Activated CD4-positive, alpha-beta memory T cell treated with anti-CD3 and anti-CD28 coated beads for 36 hours (primary cell): ENCODE results near the gene SLITRK5. TPM values are rescaled to one million over a fixed set of nuclear protein-coding genes. Genes with fewer than 3 reads are reported as not detected.

Experiments
- CTCF ChIA-PET: fragments of 350-600 bp; sonication (Branson Sonifier 250); formaldehyde crosslinking; loops from one replicate; lab custom pipeline; 2021; ENCODE audit warnings: antibody characterized with exemption, inconsistent platforms; lab: Charles Lee
- POLR2A ChIA-PET: fragments of 350-600 bp; sonication (Branson Sonifier 250); formaldehyde crosslinking; loops from one replicate; lab custom pipeline; 2021; ENCODE audit warnings: antibody characterized with exemption; lab: Charles Lee
- DNase-seq: peaks from one replicate; pipeline ENCODE4 v3.0.0-alpha.2; 2020
- H3K27ac Mint-ChIP-seq: one replicate; pipeline ENCODE4 v1.8.0; 2021; ENCODE audit warnings: mixed read lengths
- H3K27me3 Mint-ChIP-seq: one replicate; pipeline ENCODE4 v1.8.0; 2021; ENCODE audit warnings: mixed read lengths
- H3K36me3 Mint-ChIP-seq: one replicate; pipeline ENCODE4 v1.8.0; 2021; ENCODE audit warnings: mixed read lengths
- H3K4me1 Mint-ChIP-seq: one replicate; pipeline ENCODE4 v1.8.0; 2021; ENCODE audit warnings: low read depth, mixed read lengths
- H3K4me3 Mint-ChIP-seq: one replicate; pipeline ENCODE4 v1.8.0; 2021; ENCODE audit warnings: mild to moderate bottlenecking, mixed read lengths
- H3K9me3 Mint-ChIP-seq: one replicate; pipeline ENCODE4 v1.8.0; 2021; ENCODE audit warnings: mixed read lengths
- intact Hi-C: fragments of 100-400 bp; cut with micrococcal nuclease; formaldehyde crosslinking; loops from one replicate; pipeline ENCODE4 v1.15.1; 2023
- total RNA-seq, 2 experiments: library from RNA; stranded (reverse); gene quantifications; one replicate each; pipeline ENCODE4 v1.2.3, GENCODE V29; 2021

Gene SLITRK5
- total RNA-seq, 2 experiments from 2014 or later: under 0.01 TPM

DNA sequence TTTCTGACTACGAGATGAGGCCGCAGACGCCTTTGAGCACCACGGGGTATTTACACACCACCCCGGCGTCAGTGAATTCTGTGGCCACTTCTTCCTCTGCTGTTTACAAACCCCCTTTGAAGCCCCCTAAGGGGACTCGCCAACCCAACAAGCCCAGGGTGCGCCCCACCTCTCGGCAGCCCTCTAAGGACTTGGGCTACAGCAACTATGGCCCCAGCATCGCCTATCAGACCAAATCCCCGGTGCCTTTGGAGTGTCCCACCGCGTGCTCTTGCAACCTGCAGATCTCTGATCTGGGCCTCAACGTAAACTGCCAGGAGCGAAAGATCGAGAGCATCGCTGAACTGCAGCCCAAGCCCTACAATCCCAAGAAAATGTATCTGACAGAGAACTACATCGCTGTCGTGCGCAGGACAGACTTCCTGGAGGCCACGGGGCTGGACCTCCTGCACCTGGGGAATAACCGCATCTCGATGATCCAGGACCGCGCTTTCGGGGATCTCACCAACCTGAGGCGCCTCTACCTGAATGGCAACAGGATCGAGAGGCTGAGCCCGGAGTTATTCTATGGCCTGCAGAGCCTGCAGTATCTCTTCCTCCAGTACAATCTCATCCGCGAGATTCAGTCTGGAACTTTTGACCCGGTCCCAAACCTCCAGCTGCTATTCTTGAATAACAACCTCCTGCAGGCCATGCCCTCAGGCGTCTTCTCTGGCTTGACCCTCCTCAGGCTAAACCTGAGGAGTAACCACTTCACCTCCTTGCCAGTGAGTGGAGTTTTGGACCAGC lies 5.3 kb downstream of the SLITRK5 start:
- no peak for DNase-seq
- H3K36me3 Mint-ChIP-seq: peaks cover 7% of the 10 kb centered on the region
- ChIA-PET CTCF (no interaction called here), POLR2A (no interaction called here)
- H3K9me3 Mint-ChIP-seq: peaks cover 2% of the 10 kb centered on the region
- H3K27me3 Mint-ChIP-seq: peaks cover 45% of the 10 kb centered on the region
- intact Hi-C loops: no loop called here
- peaks cover 30% of the 10 kb centered on the region for H3K4me1 Mint-ChIP-seq
- H3K4me3 Mint-ChIP-seq: no peak overlapping the region
- no peak overlapping the region for H3K27ac Mint-ChIP-seq

DNA sequence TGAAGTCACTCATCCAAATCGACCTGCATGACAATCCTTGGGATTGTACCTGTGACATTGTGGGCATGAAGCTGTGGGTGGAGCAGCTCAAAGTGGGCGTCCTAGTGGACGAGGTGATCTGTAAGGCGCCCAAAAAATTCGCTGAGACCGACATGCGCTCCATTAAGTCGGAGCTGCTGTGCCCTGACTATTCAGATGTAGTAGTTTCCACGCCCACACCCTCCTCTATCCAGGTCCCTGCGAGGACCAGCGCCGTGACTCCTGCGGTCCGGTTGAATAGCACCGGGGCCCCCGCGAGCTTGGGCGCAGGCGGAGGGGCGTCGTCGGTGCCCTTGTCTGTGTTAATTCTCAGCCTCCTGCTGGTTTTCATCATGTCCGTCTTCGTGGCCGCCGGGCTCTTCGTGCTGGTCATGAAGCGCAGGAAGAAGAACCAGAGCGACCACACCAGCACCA lies 5.9 kb downstream of the SLITRK5 start:
- DNase-seq: no peak
- POLR2A ChIA-PET: no interaction called here
- peaks cover 28% of the 10 kb centered on the region for H3K4me1 Mint-ChIP-seq
- peaks cover 2% of the 10 kb centered on the region for H3K9me3 Mint-ChIP-seq
- CTCF ChIA-PET: no interaction called here
- intact Hi-C loops: no loop called here
- peaks cover 43% of the 10 kb centered on the region for H3K27me3 Mint-ChIP-seq
- peaks cover 7% of the 10 kb centered on the region for H3K36me3 Mint-ChIP-seq
- H3K4me3 Mint-ChIP-seq: no peak overlapping the region
- no peak overlapping the region for H3K27ac Mint-ChIP-seq

- DNase-seq: no peak
- POLR2A ChIA-PET: no interaction called here
- Mint-ChIP-seq H3K27ac (no peak overlapping the region), H3K36me3 (peaks cover 7% of the 10 kb centered on the region), H3K4me3 (peak overlapping the region; percentile 12), H3K4me1 (peaks cover 26% of the 10 kb centered on the region), H3K9me3 (peaks cover 2% of the 10 kb centered on the region), H3K27me3 (peaks cover 41% of the 10 kb centered on the region)
- intact Hi-C loops: no loop called here
- CTCF ChIA-PET: no interaction called here
Measured at GRCh38 chr13:87677496-87678371, 6.6 kb downstream of the SLITRK5 start.

GRCh38 chr13:87678372-87678752 lies 7.2 kb downstream of the SLITRK5 start:
- H3K4me3 Mint-ChIP-seq: no peak overlapping the region
- CTCF ChIA-PET: no interaction called here
- peaks cover 21% of the 10 kb centered on the region for H3K4me1 Mint-ChIP-seq
- H3K36me3 Mint-ChIP-seq: peaks cover 7% of the 10 kb centered on the region
- no peak overlapping the region for H3K27ac Mint-ChIP-seq
- DNase-seq: no peak
- H3K27me3 Mint-ChIP-seq: peaks cover 38% of the 10 kb centered on the region
- POLR2A ChIA-PET: no interaction called here
- intact Hi-C loops: no loop called here
- H3K9me3 Mint-ChIP-seq: peaks cover 2% of the 10 kb centered on the region

DNA sequence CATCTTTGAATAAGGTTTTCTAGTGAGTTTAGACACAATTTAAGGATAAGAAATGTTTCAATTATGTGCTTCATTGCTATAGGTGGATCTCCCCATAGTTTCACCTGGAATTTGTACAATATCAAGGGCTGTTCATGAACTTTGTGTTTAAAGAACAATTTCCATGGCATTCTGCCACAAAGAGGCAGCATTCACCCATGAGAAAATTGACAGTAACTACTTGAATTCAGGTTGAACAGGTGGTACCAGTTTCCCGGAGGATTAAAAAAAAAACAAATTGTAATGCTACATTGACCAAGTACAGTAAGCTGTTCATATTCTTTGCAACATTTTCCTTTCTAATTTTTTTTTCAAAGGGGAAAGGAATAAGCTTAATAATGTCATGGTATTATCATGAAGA lies 9.1 kb downstream of the SLITRK5 start:
- intact Hi-C loops: no loop called here

GRCh38 chr13:87684850-87685742 lies 13.9 kb downstream of the SLITRK5 start:
- intact Hi-C loops: no loop called here
- CTCF ChIA-PET: interaction anchor here (1.1 kb wide), 1 partner anchor 14 kb away, joined by 4 read pairs; the partner anchor contains the start of gene SLITRK5

More for the DNA sequence above, 9.1 kb downstream of the SLITRK5 start:
- POLR2A ChIA-PET: no interaction called here
- Mint-ChIP-seq H3K4me3 (no peak overlapping the region), H3K9me3 (peaks cover 2% of the 10 kb centered on the region), H3K4me1 (peaks cover 11% of the 10 kb centered on the region), H3K27ac (no peak overlapping the region), H3K27me3 (peaks cover 26% of the 10 kb centered on the region), H3K36me3 (peaks cover 2% of the 10 kb centered on the region)
- CTCF ChIA-PET: no interaction called here
- DNase-seq: no peak

DNA sequence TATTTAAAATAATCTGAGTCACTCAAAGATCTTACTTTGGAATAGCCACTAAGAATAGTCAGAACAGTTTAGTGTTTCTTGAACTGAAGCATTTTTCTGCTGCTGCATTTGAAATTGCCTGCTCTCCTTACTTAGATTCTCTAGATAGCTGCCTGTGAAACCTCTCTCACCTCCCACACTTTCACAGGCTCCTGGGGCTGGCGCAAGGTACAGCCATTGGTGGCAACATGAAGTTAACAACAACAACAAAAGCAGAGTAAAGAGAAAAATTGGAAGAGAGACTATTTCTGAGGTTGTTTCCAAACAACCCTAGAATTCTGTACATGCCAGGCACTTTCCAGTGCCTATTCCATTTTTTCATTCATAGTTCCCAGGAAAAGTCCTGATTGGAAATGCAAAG lies 25.3 kb downstream of the SLITRK5 start:
- intact Hi-C loops: no loop called here
- no peak overlapping the region for H3K27ac Mint-ChIP-seq
- CTCF ChIA-PET: no interaction called here
- H3K27me3 Mint-ChIP-seq: no peaks in the 10 kb centered on the region
- POLR2A ChIA-PET: no interaction called here
- no peak overlapping the region for H3K4me3 Mint-ChIP-seq
- no peaks in the 10 kb centered on the region for H3K36me3 Mint-ChIP-seq
- H3K9me3 Mint-ChIP-seq: peaks cover 2% of the 10 kb centered on the region
- no peaks in the 10 kb centered on the region for H3K4me1 Mint-ChIP-seq
- DNase-seq: no peak

More at GRCh38 chr13:87684850-87685742, 13.9 kb downstream of the SLITRK5 start:
- no peak for DNase-seq
- H3K9me3 Mint-ChIP-seq: no peaks in the 10 kb centered on the region
- H3K27me3 Mint-ChIP-seq: peaks cover 2% of the 10 kb centered on the region
- H3K4me1 Mint-ChIP-seq: no peaks in the 10 kb centered on the region
- no peaks in the 10 kb centered on the region for H3K36me3 Mint-ChIP-seq
- POLR2A ChIA-PET: no interaction called here
- no peak overlapping the region for H3K4me3 Mint-ChIP-seq
- H3K27ac Mint-ChIP-seq: no peak overlapping the region

DNA sequence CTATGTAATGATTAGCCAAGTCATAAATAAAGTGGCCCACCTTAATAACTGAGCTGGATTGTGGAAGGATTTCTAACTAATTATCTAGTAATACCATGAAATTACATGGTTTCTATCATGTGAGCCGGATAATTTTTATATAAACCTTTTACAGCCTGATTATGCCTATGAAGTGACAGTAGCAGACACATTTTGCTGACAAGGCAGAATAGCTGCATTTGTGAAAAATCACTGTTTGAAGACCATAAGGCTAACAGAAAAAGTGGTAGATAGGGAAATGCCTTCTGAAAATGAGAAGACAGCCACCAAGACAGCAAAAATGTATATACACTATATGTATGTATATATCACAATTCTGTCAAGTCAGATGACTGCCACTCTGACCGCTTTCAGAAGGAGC lies 27.1 kb downstream of the SLITRK5 start:
- H3K4me3 Mint-ChIP-seq: no peak overlapping the region
- peaks cover 2% of the 10 kb centered on the region for H3K9me3 Mint-ChIP-seq
- H3K27ac Mint-ChIP-seq: no peak overlapping the region
- intact Hi-C loops: no loop called here
- no peak for DNase-seq
- no peaks in the 10 kb centered on the region for H3K4me1 Mint-ChIP-seq
- no peaks in the 10 kb centered on the region for H3K27me3 Mint-ChIP-seq
- CTCF ChIA-PET: no interaction called here
- no peaks in the 10 kb centered on the region for H3K36me3 Mint-ChIP-seq
- POLR2A ChIA-PET: no interaction called here

- no peak overlapping the region for H3K4me3 Mint-ChIP-seq
- no peak for DNase-seq
- ChIA-PET POLR2A (no interaction called here), CTCF (no interaction called here)
- no peak overlapping the region for H3K27ac Mint-ChIP-seq
- no peaks in the 10 kb centered on the region for H3K4me1 Mint-ChIP-seq
- H3K27me3 Mint-ChIP-seq: no peaks in the 10 kb centered on the region
- H3K9me3 Mint-ChIP-seq: peaks cover 10% of the 10 kb centered on the region
- H3K36me3 Mint-ChIP-seq: no peaks in the 10 kb centered on the region
- intact Hi-C loops: no loop called here
Measured at GRCh38 chr13:87709947-87710346, 38.8 kb downstream of the SLITRK5 start.

GRCh38 chr13:87712012-87712411 lies 40.8 kb downstream of the SLITRK5 start:
- H3K27ac Mint-ChIP-seq: no peak overlapping the region
- H3K36me3 Mint-ChIP-seq: no peaks in the 10 kb centered on the region
- ChIA-PET CTCF (no interaction called here), POLR2A (no interaction called here)
- peaks cover 7% of the 10 kb centered on the region for H3K9me3 Mint-ChIP-seq
- no peak for DNase-seq
- intact Hi-C loops: no loop called here
- H3K4me3 Mint-ChIP-seq: no peak overlapping the region
- no peaks in the 10 kb centered on the region for H3K4me1 Mint-ChIP-seq
- no peaks in the 10 kb centered on the region for H3K27me3 Mint-ChIP-seq
